Stimulated activated CD8-positive, alpha-beta memory T cell treated with anti-CD3 and anti-CD28 coated beads, Interleukin-7, amount 100 ng/mL, for 4 hours (primary cell): ENCODE measurements around the gene FANCI.

Experiments used
- DNase-seq, 2 donors: peaks; one replicate each; pipeline ENCODE4 v3.0.0-alpha.2; 2020; ENCODE audit warnings: low read depth in 2 of 2

Gene FANCI

GRCh38 chr15:89361451-89362202 is 117.8 kb downstream of the FANCI start:
- peak in 1 of 2 donors; percentile 43 for DNase-seq

GRCh38 chr15:89362203-89363101 is 118.7 kb downstream of the FANCI start:
- no peak for DNase-seq

GRCh38 chr15:89363133-89363532 is 119.4 kb downstream of the FANCI start:
- DNase-seq = no peak

DNA sequence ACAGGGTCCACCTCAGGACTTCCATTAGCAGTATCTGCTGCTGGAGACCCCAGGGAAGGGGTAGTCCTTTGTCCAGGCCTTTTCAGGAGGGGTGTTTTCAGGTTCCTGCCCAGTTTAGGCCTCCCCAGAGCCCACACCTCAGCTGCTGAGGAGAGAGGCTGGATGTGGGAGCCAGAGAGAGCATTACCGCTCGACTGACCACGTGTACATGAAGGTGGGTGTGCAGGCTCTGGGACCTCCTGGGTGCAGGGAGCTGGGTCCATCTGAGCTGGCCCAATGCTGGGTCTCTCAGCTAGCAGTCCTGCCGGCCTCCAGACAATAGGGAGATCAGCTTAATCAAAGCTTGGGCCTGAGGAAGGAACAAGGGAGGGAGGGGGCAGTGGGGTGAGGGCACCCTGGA is 120.0 kb downstream of the FANCI start:
- no peak for DNase-seq

DNA sequence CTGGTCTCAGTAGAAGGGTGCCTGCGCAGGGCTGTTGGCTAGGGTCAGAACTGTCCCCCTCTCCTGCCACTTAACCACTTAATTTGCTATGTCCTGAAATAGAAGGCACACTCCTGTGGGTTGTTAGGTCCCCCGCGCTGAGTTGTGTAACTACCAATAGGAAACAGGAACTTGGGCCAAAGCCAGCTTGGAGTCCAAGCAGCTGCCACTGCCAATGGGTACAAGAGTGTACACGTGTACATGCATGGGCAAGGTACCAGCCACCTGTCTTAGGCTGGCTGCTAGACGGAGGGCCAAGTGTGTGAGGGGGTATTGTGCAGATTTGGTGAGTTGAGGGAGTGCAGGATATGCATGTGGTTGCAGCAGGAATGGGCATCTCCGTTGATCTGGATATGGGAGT is 120.6 kb downstream of the FANCI start:
- no peak for DNase-seq

- no peak for DNase-seq
Observed at GRCh38 chr15:89364741-89365450, 121.1 kb downstream of the FANCI start.

GRCh38 chr15:89365462-89366065 is 121.8 kb downstream of the FANCI start:
- DNase-seq = no peak
